ENCODE measurements around the gene ACKR3.

DNA sequence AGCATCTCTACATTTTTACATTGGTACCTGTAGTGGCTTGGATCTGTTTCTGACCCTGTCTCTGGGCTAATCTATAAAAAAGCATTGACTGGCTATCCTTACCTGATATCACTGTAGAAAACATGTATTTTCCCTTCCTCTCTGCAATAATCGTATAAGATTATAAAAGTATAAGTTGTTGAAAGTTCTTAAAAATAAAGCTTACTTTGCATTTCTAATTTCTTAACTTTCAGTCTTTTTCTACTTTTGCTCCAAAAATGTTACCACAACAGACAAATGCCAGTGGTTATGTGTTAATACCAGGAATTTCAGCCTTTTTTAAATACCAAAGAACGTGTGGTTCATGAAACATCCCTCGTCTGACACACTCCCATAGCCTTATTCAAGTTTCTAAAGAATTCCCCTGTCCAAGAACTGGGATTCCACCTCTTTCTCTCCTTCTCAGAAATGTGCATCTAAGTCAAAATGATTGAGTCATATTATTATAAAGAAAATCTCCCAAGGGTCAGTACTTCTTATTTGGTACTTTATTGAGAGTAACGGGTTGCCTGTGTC is 28.5 kb upstream of the ACKR3 start:
- TF ChIP-seq EZH2 (IDR thresholded peaks at IDR 0.05; ENCODE audit: low read depth, unreplicated experiment): no peak
- TF ChIP-seq, protein P1, sequence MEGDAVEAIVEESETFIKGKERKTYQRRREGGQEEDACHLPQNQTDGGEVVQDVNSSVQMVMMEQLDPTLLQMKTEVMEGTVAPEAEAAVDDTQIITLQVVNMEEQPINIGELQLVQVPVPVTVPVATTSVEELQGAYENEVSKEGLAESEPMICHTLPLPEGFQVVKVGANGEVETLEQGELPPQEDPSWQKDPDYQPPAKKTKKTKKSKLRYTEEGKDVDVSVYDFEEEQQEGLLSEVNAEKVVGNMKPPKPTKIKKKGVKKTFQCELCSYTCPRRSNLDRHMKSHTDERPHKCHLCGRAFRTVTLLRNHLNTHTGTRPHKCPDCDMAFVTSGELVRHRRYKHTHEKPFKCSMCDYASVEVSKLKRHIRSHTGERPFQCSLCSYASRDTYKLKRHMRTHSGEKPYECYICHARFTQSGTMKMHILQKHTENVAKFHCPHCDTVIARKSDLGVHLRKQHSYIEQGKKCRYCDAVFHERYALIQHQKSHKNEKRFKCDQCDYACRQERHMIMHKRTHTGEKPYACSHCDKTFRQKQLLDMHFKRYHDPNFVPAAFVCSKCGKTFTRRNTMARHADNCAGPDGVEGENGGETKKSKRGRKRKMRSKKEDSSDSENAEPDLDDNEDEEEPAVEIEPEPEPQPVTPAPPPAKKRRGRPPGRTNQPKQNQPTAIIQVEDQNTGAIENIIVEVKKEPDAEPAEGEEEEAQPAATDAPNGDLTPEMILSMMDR (conservative IDR thresholded peaks at IDR 0.05; ENCODE audit: low read depth in 2 of 2): no peak
- no peak for TF ChIP-seq POLR2AphosphoS5 (IDR thresholded peaks at IDR 0.05; ENCODE audit: low read depth)
- no peak for TF ChIP-seq JUNB (IDR thresholded peaks at IDR 0.05; ENCODE audit: unreplicated experiment)
- no peak for TF ChIP-seq REST (IDR thresholded peaks at IDR 0.05; ENCODE audit: unreplicated experiment)
- TF ChIP-seq EZH2phosphoT487 (IDR thresholded peaks at IDR 0.05; ENCODE audit: unreplicated experiment): no peak
- TF ChIP-seq ZNF114 (CRISPR knock-in tag; IDR thresholded peaks at IDR 0.05): no peak

All from GM23338 (cell line).